ENCODE data around the gene PCBP1.
"Not testable (repeated sequence)": the region's sequence is repeated elsewhere in the genome, so short reads cannot be mapped to it uniquely, and the experiment has no call there.

PCBP1 gene

GRCh38 chr2:70128005-70128404, 40.7 kb downstream of the PCBP1 start:
- no peak for DNase-seq

- DNase-seq = not testable (repeated sequence)
Measured at GRCh38 chr2:70131344-70132143, 44.3 kb downstream of the PCBP1 start.

DNA sequence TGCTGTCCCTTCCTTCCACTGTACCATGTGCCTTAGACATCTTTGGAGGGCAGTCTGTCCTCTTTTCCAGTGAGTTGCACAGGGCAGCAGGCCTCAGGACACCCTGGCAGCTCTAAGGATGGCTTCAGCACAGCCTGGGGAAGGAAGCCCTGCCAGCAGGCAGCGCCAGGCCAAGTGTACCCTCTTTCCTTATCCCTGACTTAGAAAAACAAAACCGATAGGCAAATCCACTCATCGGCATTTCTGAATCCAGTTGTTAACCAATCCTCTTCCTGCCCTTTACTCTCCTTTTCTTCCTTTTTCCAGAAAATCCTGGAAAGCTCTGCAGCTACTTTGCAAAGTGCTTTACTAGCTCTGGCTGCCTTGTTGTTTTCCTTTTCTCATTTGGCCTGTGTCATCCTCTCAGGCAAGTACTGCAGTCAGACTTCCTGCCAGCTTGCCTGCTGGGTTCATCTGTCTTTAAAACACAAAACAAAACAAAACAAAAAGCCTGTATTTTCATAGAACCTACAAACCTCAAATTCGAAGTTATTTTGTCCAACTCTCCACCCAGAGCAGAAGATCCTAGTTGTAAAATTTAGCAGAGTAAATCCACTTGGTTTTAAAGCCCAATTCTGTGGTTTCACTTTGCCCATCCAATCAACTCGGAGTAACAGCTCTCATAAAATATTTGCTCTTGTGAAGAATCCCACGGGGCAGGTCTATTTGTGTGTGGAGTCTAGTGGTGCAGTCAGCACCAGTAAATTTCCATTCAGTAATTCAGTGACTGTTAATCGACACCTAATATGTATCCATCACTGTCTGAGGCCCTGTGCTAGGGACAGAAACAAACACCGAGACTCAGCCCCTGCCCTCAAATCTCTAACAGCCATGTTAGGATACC, 45.2 kb downstream of the PCBP1 start:
- no peak for DNase-seq

DNA sequence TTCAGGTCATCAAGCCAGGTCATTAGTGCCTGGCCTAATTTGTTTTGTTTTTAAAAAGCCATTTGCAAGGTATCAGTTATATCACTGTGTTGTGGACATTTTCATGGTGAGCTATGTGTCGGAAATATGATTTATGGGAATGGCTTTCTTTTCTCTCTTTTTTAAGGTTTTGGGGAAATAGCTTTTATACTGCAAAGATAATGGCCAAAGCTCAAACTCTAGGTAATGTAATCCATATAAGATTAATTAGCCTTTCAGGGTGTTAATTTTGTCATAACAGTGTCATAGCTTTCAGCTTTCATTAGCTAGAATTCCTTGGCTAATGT, 45.8 kb downstream of the PCBP1 start:
- DNase-seq = no peak

DNA sequence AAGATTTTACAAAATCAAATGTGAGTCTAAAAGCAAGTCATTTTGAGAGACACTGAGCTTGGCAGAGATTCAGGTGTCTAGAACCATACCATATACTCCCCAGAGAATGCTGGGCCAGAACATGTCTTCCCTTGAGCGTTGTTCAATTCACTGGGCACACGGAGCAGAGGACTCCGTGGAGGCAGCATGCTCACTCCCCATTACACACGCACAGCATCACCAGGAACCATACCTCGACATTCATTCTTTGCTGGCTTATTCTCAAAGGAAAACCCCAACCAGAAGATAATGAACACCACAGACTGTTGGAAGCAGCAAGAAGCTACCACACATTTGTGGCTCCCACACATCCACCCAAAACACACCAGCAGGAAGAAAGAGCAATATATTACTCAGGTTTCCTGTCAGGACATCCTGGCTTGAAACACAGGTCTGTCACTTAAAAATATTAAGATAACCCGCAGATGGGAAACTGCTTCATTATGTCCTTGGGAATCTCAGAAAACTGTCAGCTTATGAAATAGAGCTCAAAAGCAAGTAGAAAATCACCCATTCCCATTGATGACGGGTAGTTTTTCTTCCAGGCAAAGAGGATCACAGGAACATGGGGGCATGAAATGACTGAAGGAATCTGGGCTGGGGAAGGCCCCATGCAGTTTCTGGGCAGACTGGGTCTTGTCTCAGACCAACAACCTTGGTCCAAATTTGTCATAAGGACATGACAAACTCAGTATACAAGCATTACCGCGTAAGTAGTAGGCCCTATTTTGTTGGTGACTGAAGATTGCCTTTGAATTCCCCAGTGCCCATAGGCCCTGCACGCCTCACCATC, 46.4 kb downstream of the PCBP1 start:
- DNase-seq = no peak

- DNase-seq = not testable (repeated sequence)
Measured at GRCh38 chr2:70134323-70134983, 47.2 kb downstream of the PCBP1 start.
